ENCODE data around the gene CSTPP1. TPM values are rescaled to one million over a fixed set of nuclear protein-coding genes. Genes with fewer than 3 reads are reported as not detected.
"Not testable (repeated sequence)": the region's sequence is repeated elsewhere in the genome, so short reads cannot be mapped to it uniquely, and the experiment has no call there.

The CSTPP1 gene
- total RNA-seq, 1 donor from 2014 or later, result 25.9 TPM

- DNase-seq (ENCODE audit: extremely low read depth, low read depth, low spot score), result no peak
Observed at GRCh38 chr11:46907606-46908005, 29.0 kb upstream of the CSTPP1 start.

GRCh38 chr11:46912526-46913150 lies 23.9 kb upstream of the CSTPP1 start:
- no peak for DNase-seq (ENCODE audit: extremely low read depth, low read depth, low spot score)

- DNase-seq (ENCODE audit: extremely low read depth, low read depth, low spot score), result no peak
Observed at GRCh38 chr11:46913484-46913883, 23.1 kb upstream of the CSTPP1 start.

GRCh38 chr11:46914363-46914762 lies 22.2 kb upstream of the CSTPP1 start:
- no peak for DNase-seq (ENCODE audit: extremely low read depth, low read depth, low spot score)

- no peak for DNase-seq (ENCODE audit: extremely low read depth, low read depth, low spot score)
Observed at GRCh38 chr11:46914910-46915309, 21.7 kb upstream of the CSTPP1 start.

GRCh38 chr11:46916286-46917108 lies 20.1 kb upstream of the CSTPP1 start:
- DNase-seq (ENCODE audit: extremely low read depth, low read depth, low spot score), result no peak

- DNase-seq (ENCODE audit: extremely low read depth, low read depth, low spot score), result no peak
Observed at GRCh38 chr11:46917109-46917761, 19.3 kb upstream of the CSTPP1 start.

GRCh38 chr11:46917762-46918082 lies 18.8 kb upstream of the CSTPP1 start:
- no peak for DNase-seq (ENCODE audit: extremely low read depth, low read depth, low spot score)

GRCh38 chr11:46918083-46918787 lies 18.3 kb upstream of the CSTPP1 start, which contains the start of gene LRP4:
Gene LRP4, minus strand, starts transcription at chr11:46918550. Its CDS starts 171 bp downstream, at chr11:46918379.
- no peak for DNase-seq (ENCODE audit: extremely low read depth, low read depth, low spot score)

GRCh38 chr11:46918788-46919513 lies 17.6 kb upstream of the CSTPP1 start:
- no peak for DNase-seq (ENCODE audit: extremely low read depth, low read depth, low spot score)

- no peak for DNase-seq (ENCODE audit: extremely low read depth, low read depth, low spot score)
Observed at GRCh38 chr11:46920755-46921154, 15.8 kb upstream of the CSTPP1 start.

GRCh38 chr11:46927928-46928327 lies 8.6 kb upstream of the CSTPP1 start:
- not testable (repeated sequence) for DNase-seq (ENCODE audit: extremely low read depth, low read depth, low spot score)

GRCh38 chr11:46928701-46929100 lies 7.9 kb upstream of the CSTPP1 start:
- not testable (repeated sequence) for DNase-seq (ENCODE audit: extremely low read depth, low read depth, low spot score)

GRCh38 chr11:46930089-46930488 lies 6.5 kb upstream of the CSTPP1 start:
- no peak for DNase-seq (ENCODE audit: extremely low read depth, low read depth, low spot score)

- DNase-seq (ENCODE audit: extremely low read depth, low read depth, low spot score), result no peak
Observed at GRCh38 chr11:46942172-46942571, 5.6 kb downstream of the CSTPP1 start.

- no peak for DNase-seq (ENCODE audit: extremely low read depth, low read depth, low spot score)
Observed at GRCh38 chr11:46944356-46945075, 8.0 kb downstream of the CSTPP1 start.

GRCh38 chr11:46947399-46948077 lies 11.0 kb downstream of the CSTPP1 start:
- no peak for DNase-seq (ENCODE audit: extremely low read depth, low read depth, low spot score)

- no peak for DNase-seq (ENCODE audit: extremely low read depth, low read depth, low spot score)
Observed at GRCh38 chr11:46948378-46949131, 12.0 kb downstream of the CSTPP1 start.

GRCh38 chr11:46949297-46949696 lies 12.7 kb downstream of the CSTPP1 start:
- no peak for DNase-seq (ENCODE audit: extremely low read depth, low read depth, low spot score)

All from glomerular endothelial cell (primary cell).